Keratinocyte (primary cell): ENCODE results near the gene PARP3.

Source experiments
- EZH2 ChIP-seq: IDR thresholded peaks from one replicate; pipeline ENCODE4 v1.6.1; 2012; ENCODE audit warnings: inconsistent platforms, mild to moderate bottlenecking, low read length, moderate library complexity
- TF ChIP-seq, protein P1 (sequence below), 3 experiments: IDR thresholded peaks in 1 of 3; conservative IDR thresholded peaks in 1 of 3; optimal IDR thresholded peaks in 1 of 3; 2 replicates in 2 of 3; 3 replicates in 1 of 3; pipeline versions ENCODE3 to v1.5.1; 2011; ENCODE audit warnings: low read length in 3 of 3, mild to moderate bottlenecking in 3 of 3, moderate library complexity in 2 of 3, control low read depth in 1 of 3, inconsistent platforms in 1 of 3; ENCODE audit not compliant: insufficient read depth in 2 of 3; ENCODE audit errors: extremely low read depth in 1 of 3

DNA sequence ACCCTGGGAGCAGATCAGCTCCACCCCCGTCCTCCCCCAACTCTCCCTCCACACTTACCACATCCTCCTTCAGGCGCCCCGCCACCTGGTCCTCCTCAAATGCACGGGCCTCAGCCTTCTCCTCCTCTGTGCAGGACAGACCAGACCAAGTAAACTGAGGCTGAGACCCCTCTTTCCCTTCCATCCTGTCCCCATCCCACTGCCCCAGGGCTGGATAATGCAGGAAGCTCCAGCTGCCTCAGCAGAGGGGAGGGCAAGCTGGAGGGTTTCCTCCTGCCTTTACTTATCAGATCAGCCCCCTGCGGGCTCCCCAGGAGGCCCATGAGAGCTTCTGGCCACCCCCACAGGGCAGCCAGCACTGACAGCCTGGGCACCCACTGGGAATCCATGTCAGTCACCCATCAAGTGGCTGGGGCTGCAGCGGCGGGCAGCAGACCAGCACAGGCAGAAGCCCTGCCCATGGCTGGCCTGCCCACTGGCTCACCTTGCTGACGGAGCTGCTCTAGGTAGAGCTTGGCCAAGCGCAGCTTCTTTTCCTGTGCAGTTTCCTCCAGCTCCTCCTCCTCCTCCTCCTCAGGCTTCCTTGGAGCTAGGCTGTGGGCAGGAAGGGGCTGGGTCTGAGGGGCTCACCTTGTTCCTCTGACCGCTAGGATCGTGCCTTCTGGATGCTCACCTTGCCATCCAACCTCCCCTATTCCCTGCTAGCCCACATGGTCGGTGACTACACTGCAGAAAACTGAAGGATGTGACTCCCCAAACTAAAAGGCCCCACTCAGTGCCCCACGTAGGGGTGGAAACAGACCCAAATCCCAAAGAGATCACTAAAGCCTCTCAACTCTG lies 4.3 kb upstream of the PARP3 start:
- TF ChIP-seq EZH2 = no peak
- TF ChIP-seq, protein P1, sequence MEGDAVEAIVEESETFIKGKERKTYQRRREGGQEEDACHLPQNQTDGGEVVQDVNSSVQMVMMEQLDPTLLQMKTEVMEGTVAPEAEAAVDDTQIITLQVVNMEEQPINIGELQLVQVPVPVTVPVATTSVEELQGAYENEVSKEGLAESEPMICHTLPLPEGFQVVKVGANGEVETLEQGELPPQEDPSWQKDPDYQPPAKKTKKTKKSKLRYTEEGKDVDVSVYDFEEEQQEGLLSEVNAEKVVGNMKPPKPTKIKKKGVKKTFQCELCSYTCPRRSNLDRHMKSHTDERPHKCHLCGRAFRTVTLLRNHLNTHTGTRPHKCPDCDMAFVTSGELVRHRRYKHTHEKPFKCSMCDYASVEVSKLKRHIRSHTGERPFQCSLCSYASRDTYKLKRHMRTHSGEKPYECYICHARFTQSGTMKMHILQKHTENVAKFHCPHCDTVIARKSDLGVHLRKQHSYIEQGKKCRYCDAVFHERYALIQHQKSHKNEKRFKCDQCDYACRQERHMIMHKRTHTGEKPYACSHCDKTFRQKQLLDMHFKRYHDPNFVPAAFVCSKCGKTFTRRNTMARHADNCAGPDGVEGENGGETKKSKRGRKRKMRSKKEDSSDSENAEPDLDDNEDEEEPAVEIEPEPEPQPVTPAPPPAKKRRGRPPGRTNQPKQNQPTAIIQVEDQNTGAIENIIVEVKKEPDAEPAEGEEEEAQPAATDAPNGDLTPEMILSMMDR (optimal IDR thresholded peaks at IDR 0.05 in 1 of 3, IDR thresholded peaks at IDR 0.05 in 1 of 3, conservative IDR thresholded peaks at IDR 0.05 in 1 of 3; ENCODE audit: extremely low read depth in 1 of 3, insufficient read depth in 2 of 3, low read length in 3 of 3) = no peak
